HepG2 (cell line): Measurements from ENCODE around the gene CD9. TPM values are rescaled to one million over a fixed set of nuclear protein-coding genes. Genes with fewer than 3 reads are reported as not detected.

Experiments
- ATAC-seq: fragments of 200-7000 bp; cut with Tn5 transposase; 3 replicates; pipeline ENCODE4 v1.9.1; 2020; ENCODE audit warnings: mild to moderate bottlenecking, moderate library complexity
- BruUV-seq: library from RNA; stranded (reverse); fragments of 400-500 nt; replicated peaks from 2 replicates; lab custom pipeline; 2021; lab: Mats Ljungman, UMichigan
- CTCF ChIA-PET: fragments of 300-600 bp; formaldehyde crosslinking; extraction: SDS; loops from one replicate; lab custom pipeline; 2021; ENCODE audit warnings: low total read pairs, inconsistent platforms, low intra/inter-chr PET ratio; lab: Yijun Ruan, JAX
- POLR2A ChIA-PET: fragments of 350-600 bp; sonication (Branson Sonifier 250); formaldehyde crosslinking; loops from one replicate; lab custom pipeline; 2020; ENCODE audit warnings: antibody characterized with exemption, inconsistent platforms; lab: Yijun Ruan, JAX
- DNase-seq: peaks from one replicate; pipeline ENCODE4 v3.0.0-alpha.2; 2015; ENCODE audit warnings: low spot score
- FAIRE-seq: peaks from 3 replicates; lab custom pipeline; 2011; peaks lifted over from hg19 to GRCh38; lab: Jason Lieb, UNC
- H2AFZ ChIP-seq: one replicate; pipeline ENCODE4 v1.6.1; 2011; ENCODE audit warnings: low read length, inconsistent platforms
- H3K27ac ChIP-seq: fragments of 300-600 bp; 3 replicates; pipeline ENCODE4 v1.8.0; 2011; ENCODE audit warnings: mixed run types, mild to moderate bottlenecking, mixed read lengths, low read length, inconsistent platforms; ENCODE audit not compliant: insufficient read depth; ENCODE audit errors: extremely low read length
- H3K27me3 ChIP-seq, 2 experiments: fragments of 200-600 bp in 1 of 2; 2 replicates in 1 of 2; 3 replicates in 1 of 2; pipeline versions ENCODE4 v1.6.0 to v1.8.0; 2011; ENCODE audit warnings: low read length in 2 of 2, mild to moderate bottlenecking in 2 of 2, moderate library complexity in 2 of 2, inconsistent platforms in 1 of 2; ENCODE audit not compliant: insufficient read depth in 2 of 2, control insufficient read depth in 1 of 2
- H3K36me3 ChIP-seq, 2 experiments: fragments of 200-600 bp in 1 of 2; replicated peaks in 1 of 2; 2 replicates in 1 of 2; 3 replicates in 1 of 2; pipeline versions ENCODE4 v1.5.1 to v1.8.0; 2011; ENCODE audit warnings: low read length in 2 of 2, inconsistent platforms in 1 of 2; ENCODE audit not compliant: insufficient read depth in 2 of 2, control insufficient read depth in 1 of 2
- H3K4me1 ChIP-seq: 2 replicates; pipeline ENCODE4 v1.5.1; 2012; ENCODE audit warnings: low read length, inconsistent platforms; ENCODE audit not compliant: insufficient read depth
- H3K4me2 ChIP-seq: 2 replicates; pipeline ENCODE4 v1.6.0; 2011; ENCODE audit warnings: low read depth, low read length, inconsistent platforms
- H3K4me3 ChIP-seq, 3 experiments: fragments of 200-600 bp in 1 of 3; sonication (generic), shearing (Covaris generic) in 1 of 3; replicated peaks in 1 of 3; 2 replicates each; pipeline ENCODE4 v1.5.1; 2011 to 2016; ENCODE audit warnings: low read length in 3 of 3, inconsistent platforms in 2 of 3, low read depth in 2 of 3, mild to moderate bottlenecking in 2 of 3, control low read depth in 1 of 3, mixed read lengths in 1 of 3; ENCODE audit not compliant: insufficient read depth in 1 of 3
- H3K79me2 ChIP-seq: one replicate; pipeline ENCODE4 v1.6.1; 2011; ENCODE audit warnings: low read length, inconsistent platforms; ENCODE audit not compliant: insufficient read depth
- H3K9ac ChIP-seq: 2 replicates; pipeline ENCODE4 v1.6.0; 2011; ENCODE audit warnings: mild to moderate bottlenecking, low read depth, low read length, inconsistent platforms; ENCODE audit not compliant: insufficient read depth
- H3K9me3 ChIP-seq: 2 replicates; pipeline ENCODE4 v1.5.1; 2012; ENCODE audit warnings: mild to moderate bottlenecking, low read length
- H4K20me1 ChIP-seq: 2 replicates; pipeline ENCODE4 v1.6.0; 2011; ENCODE audit warnings: inconsistent platforms, mild to moderate bottlenecking, low read length, moderate library complexity; ENCODE audit not compliant: insufficient read depth
- ATF7 ChIP-seq, 2 experiments: fragments of 450-650 bp in 1 of 2; sonication (generic) in 1 of 2; formaldehyde crosslinking in 1 of 2; IDR thresholded peaks; 2 replicates each; pipeline versions ENCODE4 v1.4.0 to v1.6.1; 2016 to 2020; ENCODE audit warnings: antibody characterized with exemption in 1 of 2, mild to moderate bottlenecking in 1 of 2, missing genetic modification reagents in 1 of 2
- CTCF ChIP-seq: sonication (generic); formaldehyde crosslinking; IDR thresholded peaks from 2 replicates; pipeline ENCODE4 v1.5.0; 2020; ENCODE audit warnings: mild to moderate bottlenecking, missing genetic modification reagents, moderate library complexity
- FOXM1 ChIP-seq: sonication (generic); formaldehyde crosslinking; IDR thresholded peaks from 2 replicates; pipeline ENCODE4 v1.5.0; 2020; ENCODE audit warnings: missing genetic modification reagents
- GABPA ChIP-seq, 2 experiments: IDR thresholded peaks; 2 replicates each; pipeline ENCODE4 v1.6.1; 2011 to 2016; ENCODE audit warnings: low read depth in 2 of 2, low read length in 1 of 2, missing biosample characterization in 1 of 2, missing genetic modification characterization in 1 of 2
- WGBS: methylation state at CpG from one replicate; pipeline ENCODE4 v1.1.6; 2017; ENCODE audit warnings: low lambda C conversion rate; 5-methylcytosine and 5-hydroxymethylcytosine counted together
- in situ Hi-C: cut with HindIII; loops from 2 replicates; pipeline ENCODE4 v1.10.0; 2017; ENCODE audit warnings: low pct_unique_long_range_greater_than_20kb; ENCODE audit not compliant: extremely low pct_ligation_motif_present
- intact Hi-C: fragments of 100-400 bp; cut with micrococcal nuclease; formaldehyde crosslinking; loops from one replicate; pipeline ENCODE4 v1.10.0; 2022; ENCODE audit not compliant: unreplicated experiment
- polyA plus RNA-seq, 8 experiments: library from polyadenylated mRNA; depleted of rRNA in 3 of 8; stranded (reverse) in 7 of 8; unstranded in 1 of 8; fragments of >200 nt; fragmentation: Illumina TruSeq in 4 of 8; extraction: Trizol in 4 of 8; gene quantifications; 2 replicates each; pipeline versions ENCODE4 v1.2.1 to v1.2.3, GENCODE V29; 2011 to 2016; ENCODE audit warnings: low read depth in 4 of 8, missing spikeins in 1 of 8, mixed read lengths in 1 of 8; ENCODE audit not compliant: insufficient read depth in 1 of 8
- total RNA-seq, 5 experiments: library from RNA; depleted of rRNA; stranded (reverse); fragments of >200 nt; fragmentation: Illumina TruSeq; extraction: Trizol; gene quantifications; 2 replicates each; pipeline ENCODE4 v1.2.3, GENCODE V29; 2016; ENCODE audit warnings: low read depth in 1 of 5

CD9 gene
- total and polyA plus RNA-seq, 2 of the 13 experiments (the other 11 are each of a cell fraction or from before 2014, with no cell fraction given), result 5.8 to 38.3 TPM

GRCh38 chr12:6193853-6194815 is 6.1 kb upstream of the CD9 start:
- FAIRE-seq, result no peak

More at GRCh38 chr12:6193853-6194815, 6.1 kb upstream of the CD9 start:
- Histone ChIP-seq H3K36me3 (no peaks in the 10 kb centered on the region), H3K9me3 (no peaks in the 10 kb centered on the region), H3K27me3 (peaks cover 5 to 14% of the 10 kb centered on the region in 2 experiments; a peak in 4 of 5 replicates), H4K20me1 (no peaks in the 10 kb centered on the region), H3K4me1 (peaks cover 39% of the 10 kb centered on the region), H3K79me2 (no peaks in the 10 kb centered on the region), H2AFZ (no peak overlapping the region), H3K27ac (no peak overlapping the region), H3K9ac (no peak overlapping the region), H3K4me3 (no peak overlapping the region), H3K4me2 (no peak overlapping the region)
- DNase-seq (no peak), ATAC-seq (no peak)
- 52% methylated on average over 19 of the region's 19 CpGs for WGBS
- intact Hi-C loops, result no loop called here
- ChIA-PET CTCF (interaction anchor here (1.3 to 3.4 kb wide), 3 partner anchors 85 to 91 kb away, joined by 5 to 49 read pairs (median 29); no protein-coding TSS in a partner anchor), POLR2A (interaction anchor here (2.9 to 3.4 kb wide), 3 partner anchors 11 to 90 kb away, joined by 8 to 19 read pairs (median 17); no protein-coding TSS in a partner anchor)
- TF ChIP-seq FOXM1 (CRISPR knock-in tag), result no peak
- TF ChIP-seq CTCF (CRISPR knock-in tag), result peak; percentile 31
- peak; percentile 18; the same call in 1 of the 2 replicates for TF ChIP-seq ATF7 (IDR thresholded peaks at IDR 0.05)
- TF ChIP-seq ATF7 (CRISPR knock-in tag; IDR thresholded peaks at IDR 0.05), result no peak
- TF ChIP-seq GABPA (IDR thresholded peaks at IDR 0.05; ENCODE audit: low read depth, low read length), result no peak
- TF ChIP-seq GABPA (CRISPR knock-in tag; IDR thresholded peaks at IDR 0.05; ENCODE audit: low read depth), result no peak
- BruUV-seq, result no TSS peak
- in situ Hi-C loops, result no loop called here
